GM12864 (cell line): Measurements from ENCODE around the gene FAF1.

Source experiments
- DNase-seq: peaks from one replicate; pipeline ENCODE4 v3.0.0-alpha.2; 2011; ENCODE audit warnings: low read depth
- H3K4me3 ChIP-seq: 2 replicates; pipeline ENCODE4 v1.5.1; 2011; ENCODE audit warnings: mild to moderate bottlenecking, low read depth, low read length, control low read depth
- CTCF ChIP-seq: IDR thresholded peaks from 2 replicates; pipeline ENCODE4 v1.5.1; 2011; ENCODE audit warnings: low read depth, mild to moderate bottlenecking, moderate library complexity, low read length, control low read depth, inconsistent platforms; ENCODE audit errors: missing control alignments

The FAF1 gene

GRCh38 chr1:50476800-50477199 is 483.3 kb downstream of the FAF1 start:
- no peak for DNase-seq
- TF ChIP-seq CTCF, result no peak

GRCh38 chr1:50474859-50475809 is 484.9 kb downstream of the FAF1 start:
- no peak for DNase-seq
- TF ChIP-seq CTCF, result no peak
- H3K4me3 ChIP-seq, result no peak overlapping the region

More at GRCh38 chr1:50476800-50477199, 483.3 kb downstream of the FAF1 start:
- H3K4me3 ChIP-seq, result no peak overlapping the region

GRCh38 chr1:50473513-50473912 is 486.6 kb downstream of the FAF1 start:
- no peak overlapping the region for H3K4me3 ChIP-seq
- DNase-seq, result no peak
- TF ChIP-seq CTCF, result no peak

GRCh38 chr1:50471967-50472366 is 488.1 kb downstream of the FAF1 start:
- no peak for TF ChIP-seq CTCF
- no peak overlapping the region for H3K4me3 ChIP-seq
- DNase-seq, result no peak

- no peak overlapping the region for H3K4me3 ChIP-seq
- no peak for DNase-seq
- no peak for TF ChIP-seq CTCF
These were observed 497.1 kb downstream of the FAF1 start for GRCh38 chr1:50462964-50463363.

GRCh38 chr1:50458507-50458906 is 501.6 kb downstream of the FAF1 start:
- TF ChIP-seq CTCF, result no peak
- no peak for DNase-seq
- H3K4me3 ChIP-seq, result no peak overlapping the region

GRCh38 chr1:50454911-50455310 is 505.2 kb downstream of the FAF1 start:
- no peak for DNase-seq
- no peak overlapping the region for H3K4me3 ChIP-seq
- no peak for TF ChIP-seq CTCF
